ENCODE results near the gene CACNB3.

The CACNB3 gene

GRCh38 chr12:48817873-48818830 lies at the start of gene CACNB3:
Gene CACNB3, plus strand, starts transcription at chr12:48818496. Its CDS starts 434 bp downstream, at chr12:48818930.
- peak; percentile 86 for DNase-seq (ENCODE audit: low spot score)
- TF ChIP-seq CTCF (IDR thresholded peaks at IDR 0.05; ENCODE audit: extremely low read depth, missing control alignments) = no peak

GRCh38 chr12:48768736-48769135 lies 49.6 kb upstream of the CACNB3 start:
- TF ChIP-seq CTCF (IDR thresholded peaks at IDR 0.05; ENCODE audit: extremely low read depth, missing control alignments) = no peak
- DNase-seq (ENCODE audit: low spot score) = no peak

- DNase-seq (ENCODE audit: low spot score) = no peak
- no peak for TF ChIP-seq CTCF (IDR thresholded peaks at IDR 0.05; ENCODE audit: extremely low read depth, missing control alignments)
These were observed 47.5 kb upstream of the CACNB3 start for GRCh38 chr12:48770756-48771155.

GRCh38 chr12:48771588-48772112 lies 46.6 kb upstream of the CACNB3 start:
- no peak for TF ChIP-seq CTCF (IDR thresholded peaks at IDR 0.05; ENCODE audit: extremely low read depth, missing control alignments)
- no peak for DNase-seq (ENCODE audit: low spot score)

- TF ChIP-seq CTCF (IDR thresholded peaks at IDR 0.05; ENCODE audit: extremely low read depth, missing control alignments) = no peak
- no peak for DNase-seq (ENCODE audit: low spot score)
These were observed 44.6 kb upstream of the CACNB3 start for GRCh38 chr12:48773686-48774085.

GRCh38 chr12:48774516-48774915 lies 43.8 kb upstream of the CACNB3 start:
- DNase-seq (ENCODE audit: low spot score) = no peak
- no peak for TF ChIP-seq CTCF (IDR thresholded peaks at IDR 0.05; ENCODE audit: extremely low read depth, missing control alignments)

- DNase-seq (ENCODE audit: low spot score) = no peak
- no peak for TF ChIP-seq CTCF (IDR thresholded peaks at IDR 0.05; ENCODE audit: extremely low read depth, missing control alignments)
These were observed 43.0 kb upstream of the CACNB3 start for GRCh38 chr12:48775299-48775698.
